ENCODE measurements around the gene UIMC1. TPM values are rescaled to one million over a fixed set of nuclear protein-coding genes. Genes with fewer than 3 reads are reported as not detected.
A peak's percentile ranks its signal among the peaks of the same experiment; 100 is the strongest.

Gene UIMC1
- total and polyA plus RNA-seq, 11 donors: 14.8 to 40.2 (median 31.9) TPM

GRCh38 chr5:177029498-177029897 lies 22.9 kb upstream of the UIMC1 start:
- H3K36me3 ChIP-seq: peaks cover 0 to 21% (median 5%) of the 10 kb centered on the region in 9 donors
- TF ChIP-seq POLR2A (IDR thresholded peaks at IDR 0.05): no peak
- ATAC-seq: no peak
- no peak overlapping the region for H3K4me3 ChIP-seq
- H3K27me3 ChIP-seq: no peaks in the 10 kb centered on the region
- no peak for DNase-seq
- intact Hi-C loops (cut with DNase I): no loop called here
- H3K27ac ChIP-seq: no peak overlapping the region
- WGBS, 4 donors: 96 to 97% (median 97%) methylated on average over 6 of the region's 6 CpGs
- H3K9me3 ChIP-seq: peaks cover 0 to 17% (median 2%) of the 10 kb centered on the region in 12 donors
- peaks cover 0 to 8% (median 0%) of the 10 kb centered on the region in 12 donors for H3K4me1 ChIP-seq

- WGBS, 4 donors: 97 to 100% (median 100%) methylated on average over 2 of the region's 2 CpGs
- no peak for ATAC-seq
- no peak for DNase-seq
- no peak overlapping the region for H3K27ac ChIP-seq
- H3K9me3 ChIP-seq: peaks cover 0 to 17% (median 2%) of the 10 kb centered on the region in 12 donors
- no peak overlapping the region for H3K4me3 ChIP-seq
- H3K36me3 ChIP-seq: peaks cover 0 to 19% (median 5%) of the 10 kb centered on the region in 9 donors
- H3K4me1 ChIP-seq: peaks cover 0 to 17% (median 5%) of the 10 kb centered on the region in 12 donors
- intact Hi-C loops (cut with DNase I): no loop called here
- H3K27me3 ChIP-seq: no peaks in the 10 kb centered on the region
- TF ChIP-seq CTCF (IDR thresholded peaks at IDR 0.05): no peak
- no peak for TF ChIP-seq POLR2A (IDR thresholded peaks at IDR 0.05)
Measured at GRCh38 chr5:177027665-177028064, 21.1 kb upstream of the UIMC1 start.

- intact Hi-C loops (cut with DNase I): no loop called here
- no peaks in the 10 kb centered on the region for H3K27me3 ChIP-seq
- H3K4me3 ChIP-seq: no peak overlapping the region
- peaks cover 0 to 26% (median 12%) of the 10 kb centered on the region in 12 donors for H3K4me1 ChIP-seq
- 75 to 82% (median 77%) methylated on average over 3 of the region's 3 CpGs for WGBS, 4 donors
- no peak for TF ChIP-seq CTCF (IDR thresholded peaks at IDR 0.05)
- TF ChIP-seq POLR2A (IDR thresholded peaks at IDR 0.05): no peak
- DNase-seq: no peak
- H3K27ac ChIP-seq: no peak overlapping the region
- ATAC-seq: no peak
- peaks cover 0 to 15% (median 5%) of the 10 kb centered on the region in 9 donors for H3K36me3 ChIP-seq
- peaks cover 0 to under 1% (median 0%) of the 10 kb centered on the region in 12 donors for H3K9me3 ChIP-seq
Measured at GRCh38 chr5:177025101-177025601, 18.6 kb upstream of the UIMC1 start.

- H3K27ac ChIP-seq: no peak overlapping the region
- 90 to 97% (median 92%) methylated on average over 1 of the region's 1 CpG for WGBS, 4 donors
- no peak overlapping the region for H3K4me3 ChIP-seq
- intact Hi-C loops (cut with DNase I): no loop called here
- H3K4me1 ChIP-seq: peaks cover 0 to 26% (median 12%) of the 10 kb centered on the region in 12 donors
- H3K9me3 ChIP-seq: no peaks in the 10 kb centered on the region
- TF ChIP-seq POLR2A (IDR thresholded peaks at IDR 0.05) (no peak), CTCF (IDR thresholded peaks at IDR 0.05) (no peak)
- ATAC-seq (no peak), DNase-seq (no peak)
- H3K27me3 ChIP-seq: no peaks in the 10 kb centered on the region
- peaks cover 0 to 15% (median 5%) of the 10 kb centered on the region in 9 donors for H3K36me3 ChIP-seq
Measured at GRCh38 chr5:177024559-177024958, 18.0 kb upstream of the UIMC1 start.

GRCh38 chr5:177023303-177023664 lies 16.7 kb upstream of the UIMC1 start:
- intact Hi-C loops (cut with DNase I): loop anchor here in 1 of 10 donors (2.0 kb wide), 1 partner anchor 16 kb away; the partner anchor contains the start of gene UIMC1
- TF ChIP-seq POLR2A (IDR thresholded peaks at IDR 0.05) (no peak), CTCF (IDR thresholded peaks at IDR 0.05) (no peak)

More at GRCh38 chr5:177023303-177023664, 16.7 kb upstream of the UIMC1 start:
- Histone ChIP-seq H3K27me3 (no peaks in the 10 kb centered on the region), H3K27ac (peak overlapping the region in 11 of 12 donors; percentile 76 to 89 (median 84)), H3K4me3 (peak overlapping the region; percentile 66 to 95 (median 85)), H3K36me3 (peaks cover 0 to 11% (median 5%) of the 10 kb centered on the region in 9 donors), H3K9me3 (no peaks in the 10 kb centered on the region), H3K4me1 (peaks cover 0 to 26% (median 12%) of the 10 kb centered on the region in 12 donors)
- DNase-seq (no peak), ATAC-seq (peak in 3 of 4 donors; percentile 8 to 14 (median 13))
- 21 to 28% (median 26%) methylated on average over 6 of the region's 6 CpGs for WGBS, 4 donors
